NCI-H2081 treated with DMSO at 0.1 percent for 48 hours (cell line): ENCODE data around the gene DNMBP.
"Not testable (repeated sequence)": the region's sequence is repeated elsewhere in the genome, so short reads cannot be mapped to it uniquely, and the experiment has no call there.

Source experiments
- DNase-seq: peaks from one replicate; lab custom pipeline; 2025; lab: John Stamatoyannopoulos, UW

Gene DNMBP

DNA sequence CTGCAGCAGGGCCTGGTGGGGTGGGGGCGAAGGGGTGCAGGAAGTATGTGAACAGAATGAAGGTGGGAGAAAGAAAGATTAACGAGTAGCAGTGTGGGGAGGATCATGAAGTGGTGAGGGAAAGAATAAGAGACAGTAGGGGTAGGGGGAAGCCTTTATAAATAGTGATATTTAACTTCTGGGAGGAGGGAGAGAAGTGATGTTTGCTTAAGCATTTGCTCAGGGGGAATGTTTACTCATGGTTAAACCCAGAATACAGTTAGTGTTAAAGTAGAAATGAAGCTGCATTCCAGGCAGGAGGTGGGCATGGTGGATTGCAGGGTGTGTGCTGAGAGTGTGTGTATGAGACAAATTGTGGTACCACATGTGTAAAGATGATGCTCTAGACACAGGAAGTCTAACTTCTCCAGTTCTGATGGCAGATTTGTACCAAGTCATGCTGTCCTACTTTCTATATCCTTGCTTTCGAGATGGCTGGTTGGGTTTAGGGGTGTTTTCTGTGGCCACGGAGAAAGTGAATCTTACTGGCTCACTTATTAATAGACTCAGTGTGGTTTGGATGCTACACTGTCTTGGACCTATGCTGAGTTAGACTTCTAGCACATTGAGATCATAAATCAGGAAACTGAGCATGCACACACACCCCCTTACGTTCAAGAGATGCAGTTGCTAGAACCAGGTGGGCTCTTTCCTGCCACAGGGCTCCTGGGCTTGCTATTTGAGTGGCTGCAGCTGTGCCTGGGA lies 10.6 kb upstream of the DNMBP start:
- DNase-seq = no peak

DNA sequence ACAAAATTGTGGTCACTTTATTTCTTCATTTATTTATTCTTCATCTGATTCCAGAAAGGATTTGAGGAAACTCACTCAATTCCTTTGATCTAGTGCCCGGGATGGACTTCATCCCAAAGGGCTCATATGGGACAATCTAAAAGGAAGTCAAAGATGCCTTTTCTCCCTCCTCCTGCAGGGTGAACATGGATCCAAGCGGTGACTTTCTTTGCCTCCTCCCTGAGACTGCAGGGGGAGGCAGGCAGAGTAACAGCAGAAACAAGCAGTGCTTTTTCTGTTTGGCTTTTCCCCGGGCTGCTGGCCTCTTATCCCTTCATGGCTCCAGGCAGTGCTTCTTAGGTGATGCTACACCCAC lies 10.0 kb upstream of the DNMBP start:
- DNase-seq = no peak

DNA sequence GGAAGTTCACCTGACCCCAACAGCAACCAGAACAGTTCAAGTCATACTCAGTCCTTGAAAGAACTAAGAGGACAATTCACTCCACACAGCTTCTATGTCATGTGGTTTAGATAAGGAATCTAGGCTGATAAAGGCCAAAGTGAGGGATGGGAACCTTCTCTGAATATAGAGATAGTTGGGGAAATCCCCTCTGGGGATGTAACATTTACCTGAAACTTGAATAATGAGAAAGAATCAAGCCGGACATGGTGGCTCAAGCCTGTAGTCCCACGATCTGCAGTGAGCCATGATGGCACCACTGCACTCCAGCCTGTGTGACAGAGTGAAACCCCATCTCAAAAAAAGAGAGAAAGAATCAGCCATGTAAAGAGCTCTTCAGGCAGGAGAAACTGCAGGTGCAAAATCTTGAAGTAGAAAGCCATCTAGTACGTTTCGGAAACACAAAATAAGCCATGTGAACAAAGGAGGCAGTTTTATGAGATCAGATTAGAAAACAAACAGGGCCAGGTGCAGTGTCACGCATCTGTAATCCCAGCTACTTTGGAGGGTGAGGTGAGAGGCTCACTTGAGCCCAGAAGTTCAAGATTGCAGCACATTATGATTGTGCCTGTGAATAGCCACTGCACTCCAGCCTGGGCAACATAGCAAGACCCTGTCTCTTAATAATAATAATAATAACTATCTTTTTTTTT lies 4.5 kb upstream of the DNMBP start:
- no peak for DNase-seq

DNA sequence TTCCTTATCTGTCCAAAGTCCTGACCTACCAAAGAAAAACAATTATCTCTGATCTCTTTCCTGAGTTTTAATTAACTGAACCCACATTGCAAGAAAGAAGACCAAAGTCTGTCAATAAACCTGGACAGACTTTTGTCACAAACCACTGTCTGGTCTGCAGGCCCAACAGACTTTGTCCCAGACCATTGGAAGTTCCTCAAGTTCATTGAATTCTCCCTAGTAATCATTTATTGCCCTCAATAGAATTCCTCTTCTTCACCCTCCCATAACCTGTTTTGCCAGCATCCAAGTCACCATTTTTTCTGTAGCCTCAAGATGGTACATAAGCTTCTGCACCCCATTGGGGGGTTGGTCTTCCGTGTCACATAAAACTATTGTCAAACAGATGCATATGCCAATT lies 3.9 kb upstream of the DNMBP start:
- DNase-seq = no peak

DNA sequence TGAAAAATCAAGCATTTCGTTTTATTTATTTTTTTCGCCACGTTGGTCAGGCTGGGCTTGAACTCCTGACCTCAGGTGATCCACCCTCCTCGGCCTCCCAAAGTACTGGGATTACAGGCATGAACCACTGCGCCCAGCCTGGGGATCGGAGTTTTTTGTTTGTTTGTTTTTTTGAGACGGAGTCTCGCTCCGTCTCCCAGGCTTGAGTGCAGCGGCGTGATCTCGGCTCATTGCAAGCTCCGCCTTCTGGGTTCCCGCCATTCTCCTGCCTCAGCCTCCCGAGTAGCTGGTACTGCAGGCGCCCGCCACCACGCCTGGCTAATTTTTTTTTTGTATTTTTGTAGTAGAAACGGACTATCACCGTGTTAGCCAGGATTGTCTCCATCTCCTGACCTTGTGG lies 2.2 kb upstream of the DNMBP start:
- not testable (repeated sequence) for DNase-seq

DNA sequence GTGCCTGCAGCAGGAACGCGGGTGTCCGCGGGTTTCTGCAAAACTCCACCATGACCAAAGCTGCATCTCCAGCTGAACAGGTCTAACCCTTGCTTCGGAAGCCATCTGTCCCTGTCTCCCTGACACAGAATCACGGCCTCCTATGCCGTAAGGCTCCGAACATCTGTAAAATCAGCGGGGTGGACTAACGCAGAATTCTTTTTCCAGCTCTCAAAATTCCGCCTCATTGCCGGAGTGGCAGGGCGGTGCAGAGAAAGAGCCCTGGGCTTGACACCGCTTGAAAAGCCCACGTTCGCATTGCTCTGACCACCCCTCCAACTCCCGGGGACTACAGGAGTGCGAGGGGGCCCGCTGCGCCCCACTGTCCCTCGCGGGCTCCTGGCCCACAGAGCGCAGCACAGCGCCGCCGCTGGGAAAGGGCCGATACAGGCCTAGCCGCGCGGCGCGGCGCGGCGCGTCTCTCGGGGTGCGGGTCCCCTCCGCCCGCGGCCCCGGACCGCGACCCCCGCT lies 409 bp downstream of the DNMBP start:
- DNase-seq = no peak

DNA sequence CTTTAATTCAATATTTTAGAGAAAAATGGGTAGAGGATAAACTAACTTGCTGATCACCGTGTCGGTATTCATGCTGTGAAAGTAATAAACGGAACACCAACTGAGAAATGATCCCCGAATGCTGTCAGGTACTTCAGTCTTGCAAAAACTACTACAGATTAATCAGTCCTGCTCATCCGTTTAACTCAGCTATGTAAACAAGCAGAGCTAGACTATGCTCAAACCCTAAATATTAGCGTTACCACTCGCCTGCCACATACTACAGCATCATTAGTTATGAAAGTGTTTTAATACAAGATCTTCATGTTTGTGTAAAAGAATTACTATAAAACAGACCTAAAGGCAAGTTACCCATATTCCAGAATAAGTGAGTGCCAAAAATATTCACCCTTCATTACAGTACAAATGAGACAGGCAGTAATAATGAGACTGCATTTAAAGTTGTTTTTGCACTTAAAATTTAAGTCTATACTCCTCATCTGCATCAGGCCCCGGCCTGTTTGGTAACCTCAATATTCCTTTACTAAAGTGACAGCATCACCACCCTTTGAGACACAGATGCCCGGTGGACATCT lies 952 bp downstream of the DNMBP start:
- no peak for DNase-seq

DNA sequence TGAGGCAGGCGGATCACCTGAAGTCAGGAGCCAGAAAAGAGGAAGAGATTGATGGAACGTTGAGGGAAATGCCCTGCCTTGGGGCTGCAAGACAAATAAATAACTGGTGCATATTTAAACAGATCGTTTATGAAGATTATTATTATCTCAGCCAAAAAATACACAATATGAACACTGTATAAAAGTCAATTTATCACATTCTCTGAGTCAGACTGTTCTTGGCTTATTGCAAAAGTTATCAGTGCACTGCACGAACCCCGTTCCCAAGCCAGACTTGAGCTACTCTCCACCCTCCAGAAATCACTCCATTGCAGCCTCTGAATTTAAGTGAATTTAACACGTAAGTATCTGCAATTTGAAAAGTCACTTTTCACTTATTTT lies 1.6 kb downstream of the DNMBP start:
- DNase-seq = no peak

DNA sequence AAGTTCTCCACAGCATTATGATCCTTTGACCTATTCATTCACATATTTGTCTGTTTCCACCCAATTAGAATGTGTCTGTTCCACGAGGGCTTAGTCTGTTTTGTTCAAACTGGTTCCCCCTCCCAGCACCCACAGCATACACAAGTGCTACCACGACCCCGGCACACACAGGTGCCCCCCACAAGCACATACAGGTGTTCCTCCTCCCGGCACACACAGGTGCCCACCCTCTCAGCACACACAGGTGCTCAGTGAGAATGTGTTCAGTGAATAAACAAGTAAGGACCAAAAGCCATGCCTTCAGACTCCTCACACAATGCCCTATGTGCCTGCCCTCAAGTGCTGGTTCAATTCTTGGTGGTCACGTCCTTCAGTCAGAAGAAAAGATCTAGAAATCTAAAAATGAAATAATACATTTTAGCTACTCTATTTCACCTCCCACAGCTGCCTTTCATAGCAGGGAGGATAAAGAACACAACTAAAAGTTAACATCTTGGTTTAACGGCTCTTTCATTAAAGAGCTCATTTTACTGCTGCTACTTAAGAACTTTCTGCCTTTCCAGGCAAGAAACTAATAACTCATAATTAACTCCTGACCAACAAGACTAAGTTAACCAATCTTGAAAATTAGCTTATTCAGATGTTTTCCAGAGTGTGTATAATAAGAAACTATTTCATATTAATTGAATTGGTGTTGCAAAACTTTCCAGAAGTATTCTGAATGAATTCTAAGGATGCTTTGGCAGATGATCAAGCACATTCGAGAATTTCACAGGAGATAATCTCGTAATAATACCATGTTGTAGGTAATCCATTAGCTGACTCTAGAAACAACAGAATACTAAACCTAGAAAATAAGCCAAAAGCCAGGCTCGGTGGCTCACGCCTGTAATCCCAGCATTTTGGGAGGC lies 2.3 kb downstream of the DNMBP start:
- no peak for DNase-seq

DNA sequence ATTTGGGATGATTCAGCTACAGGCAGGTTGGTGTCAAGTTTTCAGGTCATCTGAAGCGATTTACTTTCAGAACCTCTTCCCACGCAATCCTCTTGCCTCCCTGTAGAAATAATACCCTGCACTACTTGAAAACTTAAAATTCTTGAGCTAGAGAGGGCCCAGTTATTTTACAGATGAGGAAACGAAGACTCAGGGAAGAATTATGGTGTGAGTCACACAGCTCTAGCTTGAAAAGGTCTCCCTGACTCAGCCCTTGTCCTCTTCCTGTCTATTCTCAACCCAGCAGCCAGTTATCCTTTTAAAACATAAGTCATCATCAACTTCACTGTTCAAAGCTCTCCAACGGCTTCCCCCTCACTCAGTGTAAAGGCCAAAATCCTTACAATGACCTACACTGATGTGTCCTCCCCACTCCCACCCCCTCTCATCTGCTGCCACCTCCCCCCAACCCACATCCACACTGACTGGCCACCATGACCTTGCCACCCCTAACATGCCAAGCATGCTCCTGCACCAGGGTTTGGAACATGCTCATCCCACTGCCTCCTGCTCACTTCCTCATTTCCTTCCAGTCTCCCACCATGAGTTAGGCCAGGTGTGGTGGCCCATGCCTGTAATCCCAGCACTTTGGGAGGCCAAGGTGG lies 3.4 kb downstream of the DNMBP start:
- no peak for DNase-seq

DNA sequence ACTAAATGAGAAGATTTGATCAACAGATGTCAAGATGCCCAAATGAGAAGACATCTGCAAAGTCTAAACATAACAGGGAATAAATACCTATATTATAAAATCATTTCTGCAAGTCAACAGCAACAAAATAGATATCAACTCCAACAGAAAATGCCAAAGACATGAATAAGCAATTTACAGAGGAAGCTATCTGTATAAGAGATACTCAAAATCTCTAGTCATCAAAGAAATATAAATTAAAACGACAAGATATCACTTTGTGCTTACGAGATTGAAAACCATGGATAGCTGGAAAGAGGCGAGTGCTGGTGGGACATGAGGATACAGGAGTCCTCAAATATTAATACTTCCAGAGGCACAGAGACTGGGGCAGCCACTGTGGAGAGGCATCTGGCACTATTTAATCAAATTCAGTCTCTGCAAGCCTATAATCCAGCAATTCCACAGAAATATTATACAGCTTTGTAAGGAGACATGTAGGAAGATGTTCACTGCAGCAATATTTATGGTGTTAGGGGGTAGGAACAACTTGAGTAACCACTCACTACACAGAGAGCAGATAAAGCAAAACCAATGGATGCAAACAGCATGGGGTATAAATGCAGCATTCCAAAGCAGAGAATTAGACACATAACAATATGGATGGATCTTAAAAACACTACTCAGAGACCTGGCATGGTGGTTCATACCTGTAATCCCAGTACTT lies 4.8 kb downstream of the DNMBP start:
- DNase-seq = no peak

DNA sequence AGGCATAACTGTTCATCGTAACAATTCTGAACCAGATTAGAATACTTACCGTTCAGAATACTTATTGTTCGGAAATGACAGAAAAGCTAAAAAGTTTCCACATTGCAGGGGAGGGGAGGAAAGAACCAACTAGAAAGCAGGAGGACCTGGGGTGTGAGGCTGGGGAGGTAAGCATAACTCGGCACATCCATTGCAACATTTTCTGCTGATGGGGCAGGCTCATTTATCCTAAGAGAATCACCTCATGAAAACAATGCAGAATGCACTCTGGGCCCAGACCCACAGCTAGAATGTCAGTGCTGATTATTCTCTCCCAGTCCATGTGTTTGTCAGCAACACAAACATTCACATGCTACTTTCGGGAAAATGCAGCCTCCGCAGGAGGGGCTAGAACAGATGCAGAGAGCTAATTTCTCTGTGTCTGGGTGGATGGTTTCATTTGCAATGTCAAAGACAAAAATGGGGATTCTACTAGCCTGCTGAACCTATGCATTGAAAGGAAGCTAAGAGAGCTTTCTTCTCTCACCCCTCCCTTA lies 9.6 kb downstream of the DNMBP start:
- DNase-seq = no peak

DNA sequence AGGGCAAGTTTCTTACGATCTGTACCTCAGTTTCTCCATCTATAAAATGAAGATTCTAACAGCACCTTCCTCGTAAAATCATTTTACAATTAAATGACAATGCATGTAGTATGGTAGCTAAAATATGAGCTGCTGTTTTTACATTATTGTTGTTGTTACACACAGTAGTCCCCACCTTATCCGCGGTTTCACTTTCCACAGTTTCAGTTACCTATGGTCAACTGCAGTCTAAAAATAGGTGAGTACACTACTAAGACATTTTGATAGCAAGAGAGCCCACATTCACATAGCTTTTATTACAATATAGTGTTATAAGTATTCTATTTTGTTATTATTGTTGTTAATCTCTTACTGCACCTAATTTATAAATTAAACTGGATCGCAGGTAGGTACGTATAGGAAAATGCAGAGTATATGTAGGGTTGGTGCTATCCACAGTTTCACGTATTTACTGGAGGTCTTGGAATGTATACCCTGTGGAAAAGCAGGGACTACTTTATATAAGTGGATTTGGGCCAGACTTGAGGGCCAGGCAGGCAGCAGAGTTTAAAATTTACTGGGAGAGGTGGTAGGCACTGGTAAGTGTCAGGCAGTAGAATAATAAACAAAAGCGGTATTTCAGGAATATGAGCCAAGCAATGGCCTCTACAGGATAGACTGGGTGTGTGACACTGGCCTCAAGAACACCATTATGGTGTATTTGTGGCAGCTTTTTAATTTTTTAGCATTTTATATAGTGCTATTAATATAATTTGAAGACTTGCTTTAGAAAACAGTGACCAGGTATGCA lies 10.2 kb downstream of the DNMBP start:
- DNase-seq = no peak

DNA sequence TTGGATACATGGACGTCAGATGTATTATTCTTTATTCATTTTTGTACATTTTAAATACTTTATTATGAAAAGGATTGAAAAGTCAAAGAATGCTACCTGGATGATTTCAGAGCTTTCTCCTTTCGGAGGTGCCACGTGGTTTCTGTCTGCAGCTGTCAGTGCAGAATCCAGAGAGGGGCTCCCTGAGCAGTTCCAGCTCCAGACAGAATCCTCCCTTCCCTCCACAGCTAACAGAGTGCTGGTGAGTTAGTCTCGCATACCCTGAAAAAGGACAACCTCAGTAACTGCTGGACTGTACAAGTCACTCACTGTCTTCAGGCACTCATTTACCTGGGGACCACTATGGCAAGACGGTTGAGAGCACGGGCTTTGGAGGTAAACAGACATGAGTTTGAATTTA lies 10.9 kb downstream of the DNMBP start:
- DNase-seq = no peak

DNA sequence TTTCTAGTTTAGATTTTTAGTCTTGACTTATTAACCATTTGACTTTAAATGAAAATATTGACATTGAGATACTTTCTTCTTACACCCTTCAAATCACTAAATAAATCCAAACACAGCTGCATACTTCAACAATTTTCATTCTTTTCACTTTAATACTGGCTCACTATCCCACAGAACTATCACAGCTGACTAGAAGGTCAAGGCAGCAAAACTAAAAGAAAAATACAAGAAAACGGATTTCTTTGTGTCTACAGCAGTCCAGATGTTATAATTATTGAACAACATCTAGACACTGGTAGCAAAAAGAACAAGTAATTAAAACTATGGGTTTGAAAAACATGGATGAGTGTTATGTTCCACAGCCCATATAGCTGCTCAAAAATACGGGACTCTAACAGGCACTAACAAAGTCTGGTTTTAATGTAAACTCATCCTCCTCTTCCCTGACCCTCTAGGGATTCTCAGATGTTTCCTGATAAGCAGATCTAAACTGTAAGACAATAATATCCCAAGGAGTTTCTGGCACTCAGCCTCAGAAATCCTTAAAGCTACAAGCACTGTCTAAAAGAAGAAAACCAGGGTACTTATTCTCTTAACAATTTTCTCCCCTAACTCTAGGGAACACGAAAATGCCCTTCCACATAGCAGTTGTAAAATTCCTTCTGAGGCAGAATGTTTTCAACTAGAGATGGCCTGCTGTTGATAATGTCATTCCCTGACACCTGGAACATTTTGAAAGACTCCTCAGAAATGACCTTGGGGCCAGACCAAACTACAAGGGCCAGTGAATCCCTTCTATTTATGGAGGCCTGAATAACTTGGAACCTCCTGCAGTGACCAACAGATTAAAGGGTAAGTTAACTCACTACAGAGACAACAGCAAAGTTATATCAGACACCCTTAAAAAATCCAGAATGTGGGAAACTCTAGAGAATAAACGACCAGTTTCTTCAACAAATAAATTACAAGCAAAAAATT lies 12.8 kb downstream of the DNMBP start:
- DNase-seq = no peak

DNA sequence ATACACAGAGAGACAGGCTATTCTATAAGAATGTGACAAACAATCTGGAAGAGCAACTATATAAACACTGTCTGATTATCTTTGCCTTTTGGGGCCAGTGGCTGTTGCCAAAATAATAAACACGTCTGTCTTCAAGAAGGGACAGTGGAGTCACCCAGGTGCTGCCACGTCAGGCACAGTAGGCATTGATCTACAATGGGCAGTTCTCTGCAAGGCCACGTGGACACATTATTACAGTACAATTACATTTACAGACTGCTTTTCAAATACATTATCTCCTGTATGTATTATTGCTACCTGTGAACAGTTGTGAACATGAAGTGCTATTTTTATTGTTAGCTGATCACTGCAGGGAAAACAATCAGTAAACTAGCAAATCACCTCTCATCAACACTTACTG lies 14.0 kb downstream of the DNMBP start:
- no peak for DNase-seq

DNA sequence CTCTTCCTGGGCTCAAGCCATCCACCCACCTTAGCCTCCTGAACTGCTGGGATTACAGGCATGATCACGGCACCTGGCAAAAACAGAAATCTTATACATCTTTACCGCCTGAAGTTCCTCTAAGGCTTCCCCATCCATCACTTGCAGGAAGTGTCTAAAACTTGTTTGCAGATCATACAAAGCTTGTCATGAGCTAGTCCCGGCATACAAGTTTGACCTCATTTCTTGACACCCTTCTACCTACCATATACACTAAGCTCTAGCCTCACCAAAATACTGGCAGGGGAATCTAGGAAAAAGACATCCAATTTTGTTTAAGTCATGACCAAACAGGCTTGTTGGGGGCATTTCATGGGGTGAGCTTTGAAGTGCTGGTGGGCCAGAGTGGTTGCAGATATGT lies 14.5 kb downstream of the DNMBP start:
- DNase-seq = no peak

DNA sequence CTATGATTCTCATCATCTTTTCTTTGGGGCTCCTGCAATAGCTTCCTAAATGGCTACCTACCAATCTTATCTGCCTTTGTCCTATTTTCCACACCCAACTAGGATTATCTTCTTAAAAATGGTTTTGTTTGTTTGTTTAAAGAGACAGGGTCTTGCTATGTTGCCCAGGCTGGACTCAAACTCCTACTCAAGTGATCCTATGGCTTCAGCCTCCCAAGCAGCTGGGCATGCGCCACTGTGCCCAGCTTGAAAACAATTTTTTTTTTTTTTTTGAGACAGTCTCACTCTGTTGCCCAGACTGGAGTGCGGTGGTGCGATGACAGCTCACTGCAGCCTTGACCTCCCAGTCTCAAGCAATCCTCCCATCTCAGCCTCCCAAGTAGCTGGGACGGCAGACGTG lies 14.9 kb downstream of the DNMBP start:
- DNase-seq = no peak
